A549 treated with CORT108297 at 1 μM for 4 hours (cell line): ENCODE data around the gene KIAA0586. TPM values are rescaled to one million over a fixed set of nuclear protein-coding genes. Genes with fewer than 3 reads are reported as not detected.

ENCODE experiments used
- total RNA-seq: library from RNA; stranded (reverse); fragments of 200-300 nt; extraction: Qiagen RNA extraction; gene quantifications from 5 replicates; pipeline ENCODE4 v1.2.3, GENCODE V29; 2022

The KIAA0586 gene
- total RNA-seq: 8.2 to 11.5 TPM (median 9.4 TPM) in 5 replicates

GRCh38 chr14:58427281-58428117 lies at the start of gene KIAA0586, which contains the start of gene TIMM9:
KIAA0586 (plus strand) TSS chr14:58427719; CDS start chr14:58428265, 546 bp downstream.
TIMM9 (minus strand) TSS chr14:58427531; CDS start chr14:58411945, 15,586 bp downstream.

GRCh38 chr14:58395812-58396788 lies 31.4 kb upstream of the KIAA0586 start, which contains the start of gene TOMM20L:
TOMM20L (plus strand) TSS chr14:58395930; CDS start chr14:58395958, 28 bp downstream.

Other genes with a start within 250 kb of the KIAA0586 start
- 42.3 to 54.2 TPM (median 49.7 TPM) in 5 replicates for gene ACTR10, start 227.6 kb upstream of the KIAA0586 start, total RNA-seq
- gene PSMA3, start 182.9 kb upstream of the KIAA0586 start, total RNA-seq: 184 to 274 TPM (median 186 TPM) in 5 replicates
- 3.6 to 6.5 TPM (median 5.6 TPM) in 5 replicates for gene ARID4A, start 129.2 kb upstream of the KIAA0586 start, total RNA-seq
- not detected in 5 replicates for gene TOMM20L, start 31.8 kb upstream of the KIAA0586 start, total RNA-seq
- gene TIMM9, start 188 bp upstream of the KIAA0586 start, total RNA-seq: 60.7 to 98.4 TPM (median 66.0 TPM) in 5 replicates
- 0.50 to 0.65 TPM (median 0.59 TPM) in 5 replicates for gene DACT1, start 210.2 kb downstream of the KIAA0586 start, total RNA-seq